ENCODE data around the gene LAMA5. TPM values are rescaled to one million over a fixed set of nuclear protein-coding genes. Genes with fewer than 3 reads are reported as not detected.

The LAMA5 gene
- total RNA-seq, 6 experiments from 2014 or later, result 30.3 to 80.8 (median 47.1) TPM

- WGBS (ENCODE audit: insufficient coverage, low coverage, low lambda C conversion rate, missing lambda C conversion rate), result 0% methylated on average over 1 of the region's 30 CpGs
- intact Hi-C loops (cut with DNase I), result loop anchor here in 1 of 2 donors (10.0 kb wide), 1 partner anchor 375 kb away; no protein-coding TSS in a partner anchor
- DNase-seq, result no peak
Observed at GRCh38 chr20:62409931-62410745, 43.0 kb upstream of the LAMA5 start.

GRCh38 chr20:62409086-62409853, 42.2 kb upstream of the LAMA5 start:
- Histone ChIP-seq H3K4me1 (peaks cover 0 to 19% (median 6%) of the 10 kb centered on the region in 4 donors), H3K4me3 (no peak overlapping the region), H3K36me3 (no peaks in the 10 kb centered on the region), H3K27me3 (no peaks in the 10 kb centered on the region), H3K9me3 (no peaks in the 10 kb centered on the region), H3K27ac (no peak overlapping the region)
- WGBS (ENCODE audit: insufficient coverage, low coverage, low lambda C conversion rate, missing lambda C conversion rate), result 82% methylated on average over 3 of the region's 12 CpGs
- intact Hi-C loops (cut with DNase I), result no loop called here
- TF ChIP-seq CTCF (IDR thresholded peaks at IDR 0.05), result no peak
- TF ChIP-seq POLR2A (IDR thresholded peaks at IDR 0.05), result no peak
- ATAC-seq (no peak), DNase-seq (no peak)

More at GRCh38 chr20:62409931-62410745, 43.0 kb upstream of the LAMA5 start:
- Histone ChIP-seq H3K36me3 (no peaks in the 10 kb centered on the region), H3K4me1 (peaks cover 0 to 19% (median 6%) of the 10 kb centered on the region in 4 donors), H3K4me3 (no peak overlapping the region), H3K27ac (no peak overlapping the region), H3K27me3 (no peaks in the 10 kb centered on the region), H3K9me3 (no peaks in the 10 kb centered on the region)
- no peak for ATAC-seq
- TF ChIP-seq POLR2A (IDR thresholded peaks at IDR 0.05), result no peak
- peak; percentile 13 to 40 (median 37) for TF ChIP-seq CTCF (IDR thresholded peaks at IDR 0.05)

GRCh38 chr20:62408640-62409039, 41.5 kb upstream of the LAMA5 start:
- peaks cover 0 to 19% (median 6%) of the 10 kb centered on the region in 4 donors for H3K4me1 ChIP-seq
- no peaks in the 10 kb centered on the region for H3K36me3 ChIP-seq
- TF ChIP-seq CTCF (IDR thresholded peaks at IDR 0.05) (no peak), POLR2A (IDR thresholded peaks at IDR 0.05) (no peak)
- no peaks in the 10 kb centered on the region for H3K27me3 ChIP-seq
- H3K27ac ChIP-seq, result no peak overlapping the region
- ATAC-seq (no peak), DNase-seq (no peak)
- no peaks in the 10 kb centered on the region for H3K9me3 ChIP-seq
- H3K4me3 ChIP-seq, result no peak overlapping the region
- intact Hi-C loops (cut with DNase I), result no loop called here
- 80% methylated on average over 2 of the region's 12 CpGs for WGBS (ENCODE audit: insufficient coverage, low coverage, low lambda C conversion rate, missing lambda C conversion rate)

GRCh38 chr20:62408055-62408454, 40.9 kb upstream of the LAMA5 start:
- intact Hi-C loops (cut with DNase I), result no loop called here
- WGBS (ENCODE audit: insufficient coverage, low coverage, low lambda C conversion rate, missing lambda C conversion rate), result no CpG with 5 or more reads among the region's 15 CpGs
- ATAC-seq, result no peak
- no peak for DNase-seq
- H3K4me1 ChIP-seq, result peaks cover 0 to 19% (median 6%) of the 10 kb centered on the region in 4 donors
- TF ChIP-seq CTCF (IDR thresholded peaks at IDR 0.05) (no peak), POLR2A (IDR thresholded peaks at IDR 0.05) (no peak)
- no peaks in the 10 kb centered on the region for H3K9me3 ChIP-seq
- no peaks in the 10 kb centered on the region for H3K27me3 ChIP-seq
- H3K4me3 ChIP-seq, result no peak overlapping the region
- H3K27ac ChIP-seq, result no peak overlapping the region
- no peaks in the 10 kb centered on the region for H3K36me3 ChIP-seq

Data from right lobe of liver (tissue), 6 donors.